Kidney (tissue), 14 donors: Measurements from ENCODE around the gene CCBE1. TPM values are rescaled to one million over a fixed set of nuclear protein-coding genes. Genes with fewer than 3 reads are reported as not detected.

Experiments used
- DNase-seq, 5 donors: peaks; one replicate each; pipeline ENCODE4 v3.0.0-alpha.2; 2013 to 2020
- FAIRE-seq: peaks from 2 replicates; lab custom pipeline; 2012; peaks lifted over from hg19 to GRCh38; lab: Jason Lieb, UNC
- H3K27ac ChIP-seq, 2 donors: one replicate each; pipeline ENCODE4 v1.7.0; 2013; ENCODE audit warnings: low read depth in 2 of 2, low read length in 2 of 2, inconsistent platforms in 1 of 2
- H3K27me3 ChIP-seq: one replicate; pipeline ENCODE4 v1.7.1; 2013; ENCODE audit warnings: low read length, inconsistent platforms; ENCODE audit not compliant: control insufficient read depth, insufficient read depth
- H3K36me3 ChIP-seq, 3 donors: one replicate each; pipeline versions ENCODE4 v1.7.0 to v1.7.1; 2013; ENCODE audit warnings: low read length in 3 of 3, control low read depth in 1 of 3, inconsistent platforms in 1 of 3; ENCODE audit not compliant: insufficient read depth in 3 of 3, control insufficient read depth in 2 of 3
- H3K4me1 ChIP-seq, 3 donors: one replicate each; pipeline versions ENCODE4 v1.7.0 to v1.7.1; 2013; ENCODE audit warnings: low read length in 3 of 3, inconsistent platforms in 1 of 3, low read depth in 1 of 3; ENCODE audit not compliant: control insufficient read depth in 2 of 3, insufficient read depth in 2 of 3
- H3K4me3 ChIP-seq, 3 donors: one replicate each; pipeline versions ENCODE4 v1.7.0 to v1.8.1; 2013; ENCODE audit warnings: low read length in 3 of 3, control low read depth in 1 of 3, inconsistent platforms in 1 of 3
- H3K9ac ChIP-seq, 3 donors: one replicate each; pipeline versions ENCODE4 v1.7.0 to v1.7.1; 2013; ENCODE audit warnings: low read length in 3 of 3, control low read depth in 1 of 3, inconsistent platforms in 1 of 3
- H3K9me3 ChIP-seq, 3 donors: one replicate each; pipeline versions ENCODE4 v1.7.0 to v1.7.1; 2013; ENCODE audit warnings: low read length in 3 of 3, control low read depth in 1 of 3, inconsistent platforms in 1 of 3; ENCODE audit not compliant: control insufficient read depth in 2 of 3, insufficient read depth in 1 of 3
- CTCF ChIP-seq: IDR thresholded peaks from 3 replicates; pipeline ENCODE4 v1.5.1; 2012; ENCODE audit warnings: mild to moderate bottlenecking, moderate library complexity, borderline replicate concordance; ENCODE audit not compliant: insufficient read depth; ENCODE audit errors: extremely low read depth
- intact Hi-C: fragments of 100-400 bp; cut with DNase I; formaldehyde crosslinking; loops from one replicate; pipeline ENCODE4 v1.11.1; 2022
- polyA plus RNA-seq: library from polyadenylated mRNA; stranded (reverse); fragments of 350-450 nt; fragmentation: Illumina TruSeq; extraction: RNeasy Lipid Tissue Mini Kit (QIAGEN cat#74804); gene quantifications from one replicate; pipeline ENCODE4 v1.2.3, GENCODE V29; 2014; ENCODE audit warnings: low read depth, low replicate concordance; ENCODE audit not compliant: insufficient read depth
- total RNA-seq: library from RNA; stranded (reverse); fragmentation: NEBNext Ultra II Directional; extraction: Animal tissue kit (Norgen Biotek cat#: 25700); gene quantifications from one replicate; pipeline ENCODE4 v1.2.1, GENCODE V29; 2021
- donor health status: control.
- donor health status: control.
- donor health status: control.
- donor health status: control.
- donor health status: control.
- donor health status: DM: yes; HTN: yes; CAD: no.
- donor health status: Normal renal cell carcinoma (clear cell type).

The CCBE1 gene
- total and polyA plus RNA-seq, 2 donors from 2014 or later: 1.8 to 2.2 TPM

GRCh38 chr18:59609654-59610053, 87.6 kb downstream of the CCBE1 start:
- H3K9ac ChIP-seq: no peak overlapping the region
- H3K9me3 ChIP-seq: no peaks in the 10 kb centered on the region
- H3K4me3 ChIP-seq: no peak overlapping the region
- no peak for TF ChIP-seq CTCF
- no peaks in the 10 kb centered on the region for H3K36me3 ChIP-seq
- H3K4me1 ChIP-seq: peaks cover 0 to 11% (median 2%) of the 10 kb centered on the region in 3 donors
- FAIRE-seq (no peak), DNase-seq (no peak)
- H3K27ac ChIP-seq: no peak overlapping the region
- intact Hi-C loops: no loop called here
- no peaks in the 10 kb centered on the region for H3K27me3 ChIP-seq

GRCh38 chr18:59607471-59607870, 89.8 kb downstream of the CCBE1 start:
- DNase-seq (no peak), FAIRE-seq (no peak)
- H3K27ac ChIP-seq: no peak overlapping the region
- H3K27me3 ChIP-seq: no peaks in the 10 kb centered on the region
- H3K4me3 ChIP-seq: no peak overlapping the region
- H3K4me1 ChIP-seq: peaks cover 0 to 11% (median 2%) of the 10 kb centered on the region in 3 donors
- TF ChIP-seq CTCF: no peak
- intact Hi-C loops: no loop called here
- H3K9ac ChIP-seq: no peak overlapping the region
- no peaks in the 10 kb centered on the region for H3K9me3 ChIP-seq
- H3K36me3 ChIP-seq: no peaks in the 10 kb centered on the region

DNA sequence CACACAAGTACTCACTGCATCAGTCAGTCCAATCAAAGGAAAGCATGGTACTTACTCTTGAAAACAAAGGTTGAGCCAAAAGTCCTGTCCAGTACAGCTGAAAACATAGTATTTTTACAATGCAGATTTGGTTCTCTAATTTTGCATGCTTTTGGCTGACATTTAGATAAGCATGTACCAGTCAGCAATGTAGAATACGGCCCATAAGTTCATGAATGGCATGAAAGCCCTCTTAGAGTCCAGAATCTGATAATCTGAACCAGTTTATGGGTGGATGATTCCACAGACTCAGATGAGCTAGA, 90.2 kb downstream of the CCBE1 start:
- Histone ChIP-seq H3K27ac (no peak overlapping the region), H3K4me1 (peaks cover 0 to 11% (median 2%) of the 10 kb centered on the region in 3 donors), H3K9ac (no peak overlapping the region), H3K36me3 (no peaks in the 10 kb centered on the region), H3K27me3 (no peaks in the 10 kb centered on the region), H3K4me3 (no peak overlapping the region), H3K9me3 (no peaks in the 10 kb centered on the region)
- DNase-seq (no peak), FAIRE-seq (no peak)
- intact Hi-C loops: no loop called here
- TF ChIP-seq CTCF: no peak

DNA sequence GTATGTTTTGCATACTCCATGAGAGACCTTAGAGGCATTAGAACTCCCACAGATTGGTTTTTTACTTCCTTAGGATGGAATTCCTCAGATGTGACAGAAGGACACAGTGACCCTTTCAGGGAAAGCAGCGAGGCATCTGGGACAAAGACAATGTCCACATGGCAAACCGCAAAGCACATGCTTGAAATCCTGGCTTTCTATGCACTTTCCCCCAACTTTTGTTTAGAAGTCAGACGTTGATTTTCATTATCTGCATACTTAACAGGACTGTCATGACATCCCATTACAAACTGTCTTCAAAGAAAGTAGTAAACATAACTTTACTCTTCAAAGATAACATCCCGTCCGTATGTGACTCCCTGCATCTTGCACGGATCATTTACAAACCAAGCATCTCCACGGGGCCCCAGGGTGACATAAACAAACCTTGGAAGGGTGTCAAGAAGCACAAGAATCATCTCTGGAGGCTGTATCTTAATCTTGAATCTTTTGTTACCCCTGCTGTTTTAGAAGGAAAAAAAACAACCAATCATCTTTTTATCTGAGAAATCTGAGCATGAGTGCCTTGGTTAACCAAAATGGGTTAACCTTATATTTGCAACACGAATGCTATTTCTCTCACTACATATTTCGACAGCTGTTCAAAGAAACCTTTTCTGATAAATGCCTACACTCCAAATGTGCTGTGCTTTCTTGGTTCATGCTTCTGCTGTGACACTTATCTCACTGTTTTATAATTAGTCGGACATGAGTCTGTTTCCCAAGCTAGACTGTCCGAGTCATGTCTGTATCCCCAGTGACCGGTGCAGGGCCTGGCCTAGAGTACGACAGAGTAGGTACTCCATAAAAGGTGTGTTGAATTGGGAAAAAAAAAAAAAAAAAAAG, 90.8 kb downstream of the CCBE1 start:
- TF ChIP-seq CTCF: no peak

More for the DNA sequence above, 90.8 kb downstream of the CCBE1 start:
- no peak overlapping the region for H3K4me3 ChIP-seq
- no peaks in the 10 kb centered on the region for H3K9me3 ChIP-seq
- H3K27me3 ChIP-seq: no peaks in the 10 kb centered on the region
- intact Hi-C loops: no loop called here
- H3K4me1 ChIP-seq: peaks cover 0 to 11% (median 2%) of the 10 kb centered on the region in 3 donors
- no peak overlapping the region for H3K9ac ChIP-seq
- no peaks in the 10 kb centered on the region for H3K36me3 ChIP-seq
- H3K27ac ChIP-seq: no peak overlapping the region
- DNase-seq: peak in 3 of 5 donors; percentile 35 to 90 (median 77)
- no peak for FAIRE-seq
